Lower leg skin (tissue), 4 donors: ENCODE results near the gene RASGEF1B. TPM values are rescaled to one million over a fixed set of nuclear protein-coding genes. Genes with fewer than 3 reads are reported as not detected.

ENCODE experiments used
- DNase-seq, 2 donors: peaks; one replicate each; pipeline ENCODE4 v3.0.0-alpha.2; 2019; ENCODE audit warnings: low spot score in 2 of 2
- H3K4me3 ChIP-seq: fragments of 200-600 bp; sonication (generic); 2 replicates; pipeline ENCODE4 v1.5.1; 2017; ENCODE audit warnings: mild to moderate bottlenecking, low read depth; ENCODE audit not compliant: poor library complexity, severe bottlenecking
- CTCF ChIP-seq, 3 donors: fragments of 450-650 bp; IDR thresholded peaks; one replicate each; pipeline ENCODE4 v1.5.1; 2016; ENCODE audit warnings: antibody characterized with exemption in 3 of 3, mild to moderate bottlenecking in 3 of 3, moderate library complexity in 2 of 3
- POLR2A ChIP-seq, 2 donors: fragments of 450-650 bp; IDR thresholded peaks; one replicate each; pipeline ENCODE4 v1.6.1; 2016 to 2017; ENCODE audit warnings: antibody characterized with exemption in 2 of 2, mild to moderate bottlenecking in 1 of 2, moderate library complexity in 1 of 2
- WGBS, 2 donors: methylation state at CpG; one replicate each; pipeline ENCODE4 v1.1.5; 2018; 5-methylcytosine and 5-hydroxymethylcytosine counted together
- intact Hi-C: fragments of 100-400 bp; cut with DNase I; formaldehyde crosslinking; loops from one replicate; pipeline ENCODE4 v1.15.0; 2023; ENCODE audit warnings: low total_unique reads
- total RNA-seq, 4 donors: library from RNA; depleted of rRNA; stranded (reverse); fragments of >200 nt; gene quantifications; one replicate each; pipeline ENCODE4 v1.1.0, GENCODE V29; 2016

RASGEF1B gene
- total RNA-seq, 4 donors from 2014 or later = 53.7 to 58.2 (median 57.6) TPM

DNA sequence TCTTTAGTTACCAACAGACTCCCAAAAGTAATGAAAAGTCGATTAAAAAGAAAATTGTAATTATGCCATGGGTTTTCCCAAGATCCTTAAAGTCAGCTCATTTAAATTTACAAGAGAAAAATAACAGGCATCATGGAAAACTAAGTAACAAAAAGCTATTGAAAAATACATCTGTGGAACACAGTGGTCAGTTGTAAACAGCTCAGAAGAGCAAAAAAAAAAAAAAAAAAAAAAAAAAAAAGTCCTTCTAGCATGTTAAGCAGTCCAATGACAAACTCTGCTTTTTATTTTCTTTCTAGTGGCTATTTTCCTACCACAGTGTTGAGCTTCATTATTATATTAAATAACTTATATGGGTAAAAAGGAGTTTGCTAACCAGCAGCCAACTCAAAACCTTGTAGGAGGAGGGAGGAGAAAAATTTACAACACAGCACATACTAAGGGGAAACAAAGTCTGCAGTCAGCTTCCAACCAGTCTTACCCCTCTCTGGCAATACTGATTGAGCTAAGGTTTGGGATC is 44.9 kb downstream of the RASGEF1B start:
- 37 to 63% methylated on average over 1 of the region's 1 CpG for whole genome bisulfite sequencing, 2 donors
- intact Hi-C loops = loop anchor here (10.0 kb wide), 1 partner anchor 1448 kb away; no protein-coding TSS in a partner anchor
- TF ChIP-seq CTCF (IDR thresholded peaks at IDR 0.05) = no peak
- TF ChIP-seq POLR2A (IDR thresholded peaks at IDR 0.05) = no peak
- H3K4me3 ChIP-seq = no peak overlapping the region
- no peak for DNase-seq

DNA sequence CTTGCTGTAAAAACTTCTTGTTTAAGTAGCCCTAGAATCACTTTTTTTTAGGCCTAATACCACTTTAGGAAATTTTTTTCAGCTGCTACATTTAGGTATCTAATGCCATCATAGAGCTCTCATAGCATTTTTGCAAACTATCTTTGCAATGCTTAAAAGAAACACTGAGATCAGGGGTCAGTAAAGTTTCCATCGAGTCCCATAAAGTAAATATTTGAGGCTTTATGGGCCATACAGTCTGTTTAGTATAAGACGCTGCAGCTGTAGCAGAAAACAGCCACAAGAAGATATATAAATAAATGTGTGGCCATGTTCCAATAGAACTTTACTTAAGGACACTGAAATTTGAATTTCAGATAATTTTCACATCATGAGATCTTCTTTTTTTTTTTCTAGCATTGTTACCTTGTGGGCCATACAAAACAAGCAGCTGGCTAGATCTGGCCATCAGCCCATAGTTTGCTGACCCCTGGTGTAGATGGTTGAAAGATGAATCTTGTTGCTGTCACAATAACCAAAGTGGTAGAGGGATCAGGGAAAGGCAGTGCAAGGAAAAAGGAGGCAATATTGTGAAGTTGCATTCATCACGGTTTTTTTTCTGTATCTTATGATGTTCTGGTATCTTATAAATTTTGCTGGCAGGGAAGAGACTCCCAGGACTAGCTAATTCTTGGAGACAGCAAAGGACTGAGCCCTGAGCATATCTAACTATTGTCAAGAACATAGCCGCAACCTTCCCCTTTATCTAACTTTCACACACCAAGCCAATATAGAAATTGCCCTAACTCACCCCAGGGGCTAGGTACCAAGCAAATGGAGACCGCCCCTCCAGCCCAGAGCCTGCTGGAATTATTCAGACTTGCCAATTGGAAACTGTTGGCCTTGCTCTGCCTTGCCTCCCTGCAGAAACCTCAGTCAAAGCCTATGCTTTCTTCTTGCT is 46.6 kb downstream of the RASGEF1B start:
- intact Hi-C loops = loop anchor here (10.0 kb wide), 1 partner anchor 1450 kb away; no protein-coding TSS in a partner anchor
- no peak overlapping the region for H3K4me3 ChIP-seq
- no peak for DNase-seq
- no peak for TF ChIP-seq CTCF (IDR thresholded peaks at IDR 0.05)
- TF ChIP-seq POLR2A (IDR thresholded peaks at IDR 0.05) = no peak
- 67 to 74% methylated on average over 5 of the region's 5 CpGs for WGBS, 2 donors

DNA sequence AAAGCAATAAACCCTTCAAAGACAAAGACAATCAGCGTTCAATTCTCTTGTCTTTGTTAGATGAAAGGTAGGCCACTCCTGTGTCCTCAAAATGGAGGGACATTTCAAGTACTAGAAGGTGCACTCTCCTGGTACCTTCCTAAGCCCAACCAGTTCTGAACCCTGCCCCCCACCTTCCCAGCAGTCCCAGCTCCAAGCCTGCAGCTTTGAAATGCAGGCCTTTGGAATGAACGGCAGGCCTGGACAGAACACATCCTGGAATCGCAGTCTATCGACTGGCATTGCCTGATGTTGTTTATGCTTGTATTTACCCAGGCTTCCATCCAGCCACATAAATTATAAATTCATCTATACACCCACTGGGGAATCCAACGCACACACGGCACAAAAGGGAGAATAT is 47.4 kb downstream of the RASGEF1B start:
- H3K4me3 ChIP-seq = no peak overlapping the region
- intact Hi-C loops = loop anchor here (10.0 kb wide), 1 partner anchor 1450 kb away; no protein-coding TSS in a partner anchor
- WGBS, 2 donors = 49 to 63% methylated on average over 6 of the region's 6 CpGs
- DNase-seq = no peak
- TF ChIP-seq POLR2A (IDR thresholded peaks at IDR 0.05) = no peak
- TF ChIP-seq CTCF (IDR thresholded peaks at IDR 0.05) = no peak

GRCh38 chr4:81422595-81422994 is 49.1 kb downstream of the RASGEF1B start:
- DNase-seq = no peak
- intact Hi-C loops = loop anchor here (10.0 kb wide), 1 partner anchor 1452 kb away; no protein-coding TSS in a partner anchor
- no peak overlapping the region for H3K4me3 ChIP-seq
- 41 to 48% methylated on average over 1 of the region's 1 CpG for WGBS, 2 donors
- TF ChIP-seq CTCF (IDR thresholded peaks at IDR 0.05) = no peak
- no peak for TF ChIP-seq POLR2A (IDR thresholded peaks at IDR 0.05)

GRCh38 chr4:81421346-81422218 is 50.1 kb downstream of the RASGEF1B start:
- DNase-seq = peak in 1 of 2 donors; percentile 78
- WGBS, 2 donors = 54 to 59% methylated on average over 6 of the region's 6 CpGs
- intact Hi-C loops = loop anchor here (10.0 kb wide), 1 partner anchor 1453 kb away; no protein-coding TSS in a partner anchor
- TF ChIP-seq POLR2A (IDR thresholded peaks at IDR 0.05) (no peak), CTCF (IDR thresholded peaks at IDR 0.05) (no peak)
- no peak overlapping the region for H3K4me3 ChIP-seq
